ENCODE measurements around the gene SPHKAP. TPM values are rescaled to one million over a fixed set of nuclear protein-coding genes. Genes with fewer than 3 reads are reported as not detected.
A peak's percentile ranks its signal among the peaks of the same experiment; 100 is the strongest.
"Not testable (repeated sequence)": the region's sequence is repeated elsewhere in the genome, so short reads cannot be mapped to it uniquely, and the experiment has no call there.

The SPHKAP gene
- polyA plus RNA-seq, 4 donors, result 2.6 to 7.5 (median 3.4) TPM

GRCh38 chr2:228040995-228041394 is 140.5 kb downstream of the SPHKAP start:
- no peak for DNase-seq (ENCODE audit: low read depth in 4 of 4, low spot score in 3 of 4)

DNA sequence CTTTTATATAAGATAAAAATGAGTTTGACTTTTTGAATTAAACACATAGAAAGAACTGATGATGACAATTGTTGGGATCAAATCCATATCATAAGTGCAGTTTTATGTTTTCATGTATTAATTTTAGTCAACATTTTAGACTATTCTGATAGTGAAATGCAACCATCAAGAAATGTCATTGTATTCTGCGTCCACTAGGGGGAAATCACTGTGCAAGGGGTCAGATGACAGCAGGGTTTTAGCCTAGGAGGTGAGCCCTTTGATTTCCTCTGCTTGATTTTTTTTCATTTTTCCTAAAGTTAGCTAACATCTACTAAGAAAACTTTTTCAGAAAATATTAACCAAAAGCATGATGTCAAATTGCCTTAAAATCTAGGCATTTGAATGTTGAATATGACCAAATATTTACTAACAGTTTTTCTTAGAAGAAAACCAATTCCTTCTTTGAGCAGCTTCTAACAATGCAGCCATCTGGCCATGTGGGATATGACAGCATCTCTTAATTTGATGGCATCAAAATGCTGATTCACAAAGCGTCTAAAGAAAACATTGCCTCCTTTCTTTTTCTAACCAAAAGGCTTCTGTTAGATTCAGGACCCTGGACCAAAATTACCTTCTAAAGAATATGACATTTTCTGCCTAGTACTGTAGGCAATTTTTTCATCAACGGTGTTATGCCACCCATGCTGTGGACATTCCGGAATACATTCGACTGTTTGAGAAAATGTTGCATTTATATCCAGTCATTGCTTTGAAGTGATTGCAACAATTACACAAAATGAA is 141.5 kb downstream of the SPHKAP start:
- no peak for DNase-seq (ENCODE audit: low read depth in 4 of 4, low spot score in 3 of 4)

GRCh38 chr2:228038967-228039366 is 142.5 kb downstream of the SPHKAP start:
- DNase-seq (ENCODE audit: low read depth in 4 of 4, low spot score in 3 of 4), result no peak

DNA sequence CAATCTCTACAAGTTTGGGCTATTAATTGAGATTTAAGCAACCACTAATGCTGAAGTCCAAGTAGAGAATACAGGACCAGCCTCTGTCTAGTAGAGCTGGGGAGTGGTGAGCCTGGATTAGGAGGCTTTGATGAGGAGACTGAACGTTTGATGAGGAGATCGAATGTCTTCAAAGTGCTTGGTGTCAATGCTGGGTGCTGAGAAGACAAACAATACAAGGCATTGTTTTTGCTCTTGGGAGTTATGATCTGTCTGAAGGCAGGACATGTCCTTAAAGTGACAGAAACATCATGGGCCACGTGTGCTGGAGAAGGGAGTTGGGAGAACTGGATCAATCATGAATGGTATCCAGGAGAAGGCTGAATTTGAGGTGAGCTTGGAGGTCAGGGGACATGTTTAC is 143.6 kb downstream of the SPHKAP start:
- no peak for DNase-seq (ENCODE audit: low read depth in 4 of 4, low spot score in 3 of 4)

- DNase-seq (ENCODE audit: low read depth in 4 of 4, low spot score in 3 of 4), result no peak
Measured at GRCh38 chr2:228023619-228024018, 157.9 kb downstream of the SPHKAP start.

GRCh38 chr2:228018311-228018710 is 163.2 kb downstream of the SPHKAP start:
- no peak for DNase-seq (ENCODE audit: low read depth in 4 of 4, low spot score in 3 of 4)

- no peak for DNase-seq (ENCODE audit: low read depth in 4 of 4, low spot score in 3 of 4)
Measured at GRCh38 chr2:228017784-228018183, 163.7 kb downstream of the SPHKAP start.

- DNase-seq (ENCODE audit: low read depth in 4 of 4, low spot score in 3 of 4), result no peak
Measured at GRCh38 chr2:228016402-228016801, 165.1 kb downstream of the SPHKAP start.

DNA sequence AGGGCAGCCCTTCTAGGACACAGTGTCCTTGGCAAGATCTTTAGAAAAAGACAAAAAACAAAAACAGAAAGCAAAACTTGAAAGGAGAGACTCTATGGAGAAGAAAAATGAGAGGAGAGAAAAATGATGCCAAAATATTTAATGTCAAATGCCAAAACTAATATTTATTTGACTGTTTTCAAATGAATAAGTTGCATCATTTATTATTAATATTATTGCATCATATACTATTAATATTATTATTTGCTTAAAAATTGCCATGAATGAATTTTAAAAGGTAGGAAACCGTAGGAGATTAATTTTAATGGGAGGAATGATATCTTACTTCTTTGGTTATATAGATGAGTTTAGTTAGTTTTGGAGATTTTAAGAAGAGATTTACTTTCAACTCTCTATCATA is 165.7 kb downstream of the SPHKAP start:
- DNase-seq (ENCODE audit: low read depth in 4 of 4, low spot score in 3 of 4), result no peak

DNA sequence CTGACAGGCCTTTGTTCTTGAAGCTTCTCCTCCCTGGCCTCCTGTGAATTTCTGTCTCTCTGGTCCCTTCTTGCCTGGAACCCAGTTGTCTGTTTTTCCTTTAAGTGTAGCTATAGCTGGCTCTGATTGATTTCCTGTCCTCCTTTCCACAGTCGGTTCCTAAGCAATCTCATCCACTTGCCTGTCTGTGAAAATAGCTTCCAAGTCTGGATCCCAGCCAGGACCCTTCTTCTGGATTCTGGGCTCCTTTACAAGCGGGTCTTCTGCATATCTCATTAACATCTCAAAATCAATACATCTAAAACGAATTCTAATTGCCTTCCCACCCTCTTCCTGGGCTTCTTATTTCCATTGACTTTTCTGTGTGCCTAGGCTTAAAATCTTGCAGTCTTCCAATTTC is 185.1 kb downstream of the SPHKAP start:
- no peak for DNase-seq (ENCODE audit: low read depth in 4 of 4, low spot score in 3 of 4)

- no peak for DNase-seq (ENCODE audit: low read depth in 4 of 4, low spot score in 3 of 4)
Measured at GRCh38 chr2:227990937-227991336, 190.6 kb downstream of the SPHKAP start.

DNA sequence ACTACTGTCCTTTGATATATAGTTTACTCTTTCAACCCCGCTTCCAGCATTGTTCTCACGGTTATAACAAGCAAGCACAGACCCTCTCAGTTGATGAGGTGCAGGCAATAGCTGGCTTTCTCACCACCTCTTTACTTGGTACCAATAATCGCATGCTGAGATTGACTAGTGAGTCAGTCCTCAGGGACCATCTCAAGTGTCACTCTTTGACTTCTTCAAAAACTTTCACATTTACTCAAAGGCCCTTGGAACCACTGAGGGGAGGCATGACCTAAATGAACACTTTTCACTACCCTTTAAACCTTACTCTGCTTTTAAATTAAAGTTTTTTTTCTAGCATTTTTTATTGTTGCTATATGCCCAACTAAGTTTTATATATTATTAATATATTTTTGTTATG is 208.2 kb downstream of the SPHKAP start:
- no peak for DNase-seq (ENCODE audit: low read depth in 4 of 4, low spot score in 3 of 4)

DNA sequence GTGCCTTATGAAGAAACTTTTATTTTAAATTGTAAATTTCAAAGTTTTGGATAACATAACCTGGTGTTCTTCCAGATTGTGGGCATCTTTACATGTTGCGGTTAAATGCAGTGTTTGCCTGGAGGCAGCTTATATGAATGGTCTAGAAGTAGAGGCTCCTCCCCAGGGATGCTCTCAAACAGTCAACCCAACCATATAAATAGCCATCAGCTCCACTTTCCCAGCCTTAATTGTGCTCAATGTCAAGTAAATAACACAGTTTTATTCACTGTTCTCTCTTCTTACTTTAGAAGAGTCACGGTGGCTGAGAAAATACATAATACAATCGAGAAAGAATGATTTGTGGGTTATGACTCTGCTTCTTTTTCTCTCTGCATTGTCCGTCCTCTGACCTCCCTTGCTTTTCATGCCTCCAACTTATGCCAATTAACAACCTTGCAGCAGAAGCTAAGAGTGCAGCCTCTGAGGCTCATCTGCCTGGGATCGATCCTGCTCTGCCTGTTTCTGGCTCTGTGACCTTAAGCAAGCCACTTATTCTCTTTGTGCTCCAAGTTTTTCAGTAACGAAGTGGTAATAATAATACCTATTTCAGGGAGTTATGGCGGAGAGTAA is 209.8 kb downstream of the SPHKAP start:
- DNase-seq (ENCODE audit: low read depth in 4 of 4, low spot score in 3 of 4), result no peak

GRCh38 chr2:227960317-227960716 is 221.2 kb downstream of the SPHKAP start:
- DNase-seq (ENCODE audit: low read depth in 4 of 4, low spot score in 3 of 4), result no peak

DNA sequence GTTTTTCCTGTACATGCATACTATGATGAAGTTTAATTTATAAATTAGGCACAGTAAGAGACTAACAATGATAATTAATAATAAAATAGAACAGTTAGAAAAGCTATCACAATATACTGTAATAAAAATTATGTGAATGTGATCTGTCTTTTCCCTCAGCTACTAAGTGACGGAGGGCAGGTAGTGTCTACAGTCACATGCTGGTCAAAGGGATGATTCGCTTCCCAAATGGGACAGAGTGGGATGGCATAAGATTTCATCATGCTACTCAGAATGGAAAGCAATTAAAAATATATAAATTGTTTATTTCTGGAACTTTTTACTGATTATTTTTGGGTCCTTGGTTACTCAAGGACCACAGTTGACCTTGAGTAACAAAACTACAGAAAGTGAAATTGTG is 238.5 kb downstream of the SPHKAP start:
- no peak for DNase-seq (ENCODE audit: low read depth in 4 of 4, low spot score in 3 of 4)

DNA sequence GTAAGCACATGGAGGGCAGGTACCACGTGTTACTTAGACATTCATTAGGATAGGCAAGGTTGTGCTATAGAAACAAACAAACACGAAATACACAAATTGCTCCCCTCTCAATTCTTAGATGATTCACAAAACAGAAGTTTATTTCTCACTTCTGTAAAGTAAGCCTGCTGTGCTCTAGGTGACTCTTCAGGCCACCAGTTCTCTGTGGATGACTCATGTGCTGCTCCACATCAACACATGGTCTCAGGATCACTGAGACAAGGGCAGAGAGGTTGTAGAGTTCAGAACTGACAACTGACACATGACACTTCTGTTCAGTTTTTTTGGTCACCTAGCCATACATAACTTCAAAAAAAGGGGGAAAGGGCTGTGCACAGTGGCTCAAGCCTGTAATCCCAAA is 239.5 kb downstream of the SPHKAP start:
- no peak for DNase-seq (ENCODE audit: low read depth in 4 of 4, low spot score in 3 of 4)

GRCh38 chr2:227939271-227940027 is 242.0 kb downstream of the SPHKAP start:
- peak in 2 of 4 donors; percentile 0 to 6 for DNase-seq (ENCODE audit: low read depth in 4 of 4, low spot score in 3 of 4)

DNA sequence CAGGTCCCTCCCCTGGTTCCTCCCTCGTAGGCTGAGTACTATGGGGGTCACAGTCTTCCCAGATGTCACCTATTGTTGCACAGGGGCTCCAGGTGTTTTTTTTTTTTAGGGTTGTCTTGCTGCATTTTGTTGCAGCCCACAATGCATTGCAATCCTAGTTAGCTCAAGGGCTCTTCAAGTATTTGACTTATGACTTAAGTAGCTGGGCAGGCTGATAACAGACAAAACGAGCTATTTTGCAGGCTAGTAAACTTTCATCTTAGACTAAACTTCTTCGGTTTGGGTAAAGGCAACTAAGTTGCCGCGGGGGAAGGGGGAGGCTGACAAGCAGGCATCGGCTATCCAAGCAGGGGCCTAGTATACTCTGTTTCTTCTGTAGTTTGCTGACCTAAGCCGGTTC is 245.2 kb downstream of the SPHKAP start:
- DNase-seq (ENCODE audit: low read depth in 4 of 4, low spot score in 3 of 4), result not testable (repeated sequence)

- no peak for DNase-seq (ENCODE audit: low read depth in 4 of 4, low spot score in 3 of 4)
Measured at GRCh38 chr2:227933884-227934283, 247.6 kb downstream of the SPHKAP start.

DNA sequence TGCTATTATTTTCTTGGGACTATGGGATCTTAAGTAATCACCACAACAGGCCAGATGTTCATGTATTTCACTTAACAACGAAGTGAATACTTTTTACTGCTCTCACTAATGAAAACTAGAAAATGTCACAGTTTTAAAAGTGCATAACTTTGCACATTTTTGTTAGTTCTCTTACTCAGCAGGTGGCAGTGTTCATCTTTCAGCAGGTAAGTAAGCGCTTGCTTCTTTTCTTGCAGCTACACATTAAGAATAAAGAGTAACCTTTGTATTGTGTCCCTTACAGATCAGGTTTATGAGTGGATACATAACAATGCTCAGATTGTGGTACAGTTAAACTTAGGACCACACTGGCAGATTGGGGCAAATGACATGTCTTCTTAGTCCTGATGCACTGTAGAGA is 249.1 kb downstream of the SPHKAP start:
- DNase-seq (ENCODE audit: low read depth in 4 of 4, low spot score in 3 of 4), result no peak

GRCh38 chr2:227932001-227932400 is 249.5 kb downstream of the SPHKAP start:
- no peak for DNase-seq (ENCODE audit: low read depth in 4 of 4, low spot score in 3 of 4)
